T-helper 2 cell treated with Interferon-gamma antibody and Interleukin-4, amounts not matched to agents 100 ng/mL and 5 ng/mL, for 36 hours (primary cell): ENCODE results near the gene YWHAE. TPM values are rescaled to one million over a fixed set of nuclear protein-coding genes. Genes with fewer than 3 reads are reported as not detected.

Experiments
- total RNA-seq: library from RNA; stranded (reverse); gene quantifications from 2 replicates; pipeline ENCODE4 v1.2.3, GENCODE V29; 2022

The YWHAE gene
- total RNA-seq, 1 donor from 2014 or later = 393 TPM

Other genes starting within 250 kb of the YWHAE start
- gene ABR, start 220.2 kb downstream of the YWHAE start, total RNA-seq = 138 and 142 TPM in 2 replicates
- not detected in 2 replicates for gene BHLHA9, start 129.8 kb downstream of the YWHAE start, total RNA-seq
- gene TRARG1, start 120.6 kb downstream of the YWHAE start, total RNA-seq = 0.86 and 0.91 TPM in 2 replicates
- 19.6 and 19.9 TPM in 2 replicates for gene CRK, start 56.0 kb upstream of the YWHAE start, total RNA-seq
- 36.1 and 37.9 TPM in 2 replicates for gene MYO1C, start 92.5 kb upstream of the YWHAE start, total RNA-seq
- gene INPP5K, start 116.4 kb upstream of the YWHAE start, total RNA-seq = 42.2 and 43.8 TPM in 2 replicates
- 53.6 and 59.6 TPM in 2 replicates for gene PITPNA, start 162.6 kb upstream of the YWHAE start, total RNA-seq
- 0.41 and 0.43 TPM in 2 replicates for gene SLC43A2, start 228.6 kb upstream of the YWHAE start, total RNA-seq
- gene SCARF1, start 245.5 kb upstream of the YWHAE start, total RNA-seq = 1.1 and 1.6 TPM in 2 replicates
- 4.9 and 5.2 TPM in 2 replicates for gene RILP, start 249.6 kb upstream of the YWHAE start, total RNA-seq